ENCODE measurements around the gene PBX3.

DNA sequence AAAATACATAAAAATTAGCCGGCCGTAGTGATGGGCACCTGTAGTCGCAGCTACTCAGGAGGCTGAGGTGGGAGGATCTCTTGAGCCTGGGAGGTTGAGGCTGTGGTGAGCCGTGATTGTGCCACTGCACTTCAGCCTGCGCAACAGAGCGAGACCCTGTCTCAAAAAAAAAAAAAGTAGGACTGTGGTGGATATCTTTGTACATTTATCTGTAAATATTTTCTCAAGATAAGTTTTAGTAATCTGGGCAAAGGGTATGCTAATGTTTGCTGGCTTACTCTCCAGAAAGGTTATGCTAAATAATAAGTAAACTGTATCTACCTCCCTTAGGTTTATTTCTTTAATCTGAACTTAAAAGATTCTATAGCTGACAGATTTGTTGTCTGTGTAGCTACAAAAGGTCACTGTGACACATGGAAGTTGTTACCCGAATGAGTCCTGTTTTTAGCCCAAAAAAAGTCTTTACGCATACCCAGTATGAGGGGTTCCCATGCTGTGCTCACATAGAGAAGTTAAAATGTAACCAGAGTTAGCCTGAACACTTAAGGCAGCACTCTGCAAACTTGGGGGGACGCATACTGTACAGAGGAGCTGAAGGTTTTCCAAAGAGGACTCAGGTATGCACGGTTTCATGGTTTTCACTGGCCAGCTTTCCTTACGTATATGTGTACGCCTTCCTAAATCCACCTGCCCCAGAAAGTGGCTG is 206.3 kb downstream of the PBX3 start:
- TF ChIP-seq, protein P1, sequence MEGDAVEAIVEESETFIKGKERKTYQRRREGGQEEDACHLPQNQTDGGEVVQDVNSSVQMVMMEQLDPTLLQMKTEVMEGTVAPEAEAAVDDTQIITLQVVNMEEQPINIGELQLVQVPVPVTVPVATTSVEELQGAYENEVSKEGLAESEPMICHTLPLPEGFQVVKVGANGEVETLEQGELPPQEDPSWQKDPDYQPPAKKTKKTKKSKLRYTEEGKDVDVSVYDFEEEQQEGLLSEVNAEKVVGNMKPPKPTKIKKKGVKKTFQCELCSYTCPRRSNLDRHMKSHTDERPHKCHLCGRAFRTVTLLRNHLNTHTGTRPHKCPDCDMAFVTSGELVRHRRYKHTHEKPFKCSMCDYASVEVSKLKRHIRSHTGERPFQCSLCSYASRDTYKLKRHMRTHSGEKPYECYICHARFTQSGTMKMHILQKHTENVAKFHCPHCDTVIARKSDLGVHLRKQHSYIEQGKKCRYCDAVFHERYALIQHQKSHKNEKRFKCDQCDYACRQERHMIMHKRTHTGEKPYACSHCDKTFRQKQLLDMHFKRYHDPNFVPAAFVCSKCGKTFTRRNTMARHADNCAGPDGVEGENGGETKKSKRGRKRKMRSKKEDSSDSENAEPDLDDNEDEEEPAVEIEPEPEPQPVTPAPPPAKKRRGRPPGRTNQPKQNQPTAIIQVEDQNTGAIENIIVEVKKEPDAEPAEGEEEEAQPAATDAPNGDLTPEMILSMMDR (optimal IDR thresholded peaks at IDR 0.05 in 1 of 3, IDR thresholded peaks at IDR 0.05 in 1 of 3, conservative IDR thresholded peaks at IDR 0.05 in 1 of 3; ENCODE audit: extremely low read depth in 1 of 3, insufficient read depth in 2 of 3, low read length in 3 of 3), result no peak
- TF ChIP-seq EZH2 (IDR thresholded peaks at IDR 0.05; ENCODE audit: low read length), result no peak
